ENCODE results near the gene PIERCE2. TPM values are rescaled to one million over a fixed set of nuclear protein-coding genes. Genes with fewer than 3 reads are reported as not detected.
A peak's percentile ranks its signal among the peaks of the same experiment; 100 is the strongest.

PIERCE2 gene
- total and polyA plus RNA-seq, 2 of the 13 experiments (the other 11 are each of a cell fraction or from before 2014, with no cell fraction given): 0.09 TPM; not detected in 1

DNA sequence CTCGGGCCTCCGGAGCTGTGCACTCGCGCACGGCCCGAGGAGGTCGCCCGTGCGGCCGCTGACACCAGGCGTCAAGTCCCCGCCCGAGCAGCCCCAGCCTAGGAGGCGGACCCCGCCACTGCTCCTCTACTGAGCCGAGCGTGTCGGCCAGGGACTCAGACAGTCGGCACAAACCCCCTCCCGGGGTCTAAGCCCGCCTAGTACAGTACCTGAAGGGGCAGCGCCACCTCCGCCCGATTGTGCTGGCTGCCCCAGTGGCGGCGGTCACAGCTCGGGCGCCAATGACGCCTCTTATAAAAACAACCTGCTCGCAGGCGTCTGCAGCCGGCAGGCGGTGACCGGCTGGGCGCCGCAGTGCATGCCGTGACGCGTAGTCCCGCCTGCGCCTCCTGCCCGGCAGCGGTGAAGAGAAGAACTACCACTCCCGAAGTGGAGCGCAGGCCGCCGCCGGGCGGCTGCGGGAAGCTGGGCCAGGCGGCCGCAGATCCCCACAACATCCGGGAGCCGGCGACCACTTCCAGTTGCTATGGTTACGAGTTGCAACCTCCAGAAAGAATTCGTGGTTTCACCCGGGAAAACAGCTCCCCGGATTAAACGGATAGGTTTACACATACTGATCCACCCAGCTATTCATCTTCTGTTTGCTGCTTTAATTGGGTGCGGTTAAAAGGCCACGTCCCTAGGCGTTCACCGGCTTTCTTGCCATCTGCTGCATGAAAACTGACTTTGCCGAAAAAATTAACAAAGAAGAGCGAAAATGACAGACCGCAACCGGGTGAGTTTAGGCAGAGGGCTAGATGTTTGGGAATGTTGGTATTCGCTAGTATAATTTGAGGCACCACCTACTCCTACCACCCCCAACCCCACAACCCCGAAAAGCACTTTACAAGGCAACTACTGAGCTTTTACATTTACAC lies at the start of gene PIERCE2, which contains the start of gene CCPG1 (continued):
- peak; percentile 22; the same call in 1 of the 2 replicates for TF ChIP-seq PATZ1 (CRISPR knock-in tag; IDR thresholded peaks at IDR 0.05)
- no peak for TF ChIP-seq JARID2 (CRISPR knock-in tag; IDR thresholded peaks at IDR 0.05; ENCODE audit: insufficient replicate concordance)
- TF ChIP-seq, protein P1, sequence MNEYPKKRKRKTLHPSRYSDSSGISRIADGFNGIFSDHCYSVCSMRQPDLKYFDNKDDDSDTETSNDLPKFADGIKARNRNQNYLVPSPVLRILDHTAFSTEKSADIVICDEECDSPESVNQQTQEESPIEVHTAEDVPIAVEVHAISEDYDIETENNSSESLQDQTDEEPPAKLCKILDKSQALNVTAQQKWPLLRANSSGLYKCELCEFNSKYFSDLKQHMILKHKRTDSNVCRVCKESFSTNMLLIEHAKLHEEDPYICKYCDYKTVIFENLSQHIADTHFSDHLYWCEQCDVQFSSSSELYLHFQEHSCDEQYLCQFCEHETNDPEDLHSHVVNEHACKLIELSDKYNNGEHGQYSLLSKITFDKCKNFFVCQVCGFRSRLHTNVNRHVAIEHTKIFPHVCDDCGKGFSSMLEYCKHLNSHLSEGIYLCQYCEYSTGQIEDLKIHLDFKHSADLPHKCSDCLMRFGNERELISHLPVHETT (CRISPR knock-in tag; conservative IDR thresholded peaks at IDR 0.05): peak; percentile 30; the same call in 1 of the 2 replicates
- TF ChIP-seq, protein P2, sequence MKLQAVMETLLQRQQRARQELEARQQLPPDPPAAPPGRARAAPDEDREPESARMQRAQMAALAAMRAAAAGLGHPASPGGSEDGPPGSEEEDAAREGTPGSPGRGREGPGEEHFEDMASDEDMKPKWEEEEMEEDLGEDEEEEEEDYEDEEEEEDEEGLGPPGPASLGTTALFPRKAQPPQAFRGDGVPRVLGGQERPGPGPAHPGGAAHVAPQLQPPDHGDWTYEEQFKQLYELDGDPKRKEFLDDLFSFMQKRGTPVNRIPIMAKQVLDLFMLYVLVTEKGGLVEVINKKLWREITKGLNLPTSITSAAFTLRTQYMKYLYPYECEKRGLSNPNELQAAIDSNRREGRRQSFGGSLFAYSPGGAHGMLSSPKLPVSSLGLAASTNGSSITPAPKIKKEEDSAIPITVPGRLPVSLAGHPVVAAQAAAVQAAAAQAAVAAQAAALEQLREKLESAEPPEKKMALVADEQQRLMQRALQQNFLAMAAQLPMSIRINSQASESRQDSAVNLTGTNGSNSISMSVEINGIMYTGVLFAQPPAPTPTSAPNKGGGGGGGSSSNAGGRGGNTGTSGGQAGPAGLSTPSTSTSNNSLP (IDR thresholded peaks at IDR 0.05; ENCODE audit: low read depth, low read length): peak; percentile 47; the same call in 1 of the 2 replicates
- peak; percentile 66; the same call in 1 of the 2 replicates for TF ChIP-seq KAT8 (CRISPR knock-in tag; IDR thresholded peaks at IDR 0.05)
- no peak for TF ChIP-seq NR3C1 (CRISPR knock-in tag; IDR thresholded peaks at IDR 0.05)
- no peak for TF ChIP-seq ZNF329 (CRISPR knock-in tag; IDR thresholded peaks at IDR 0.05; ENCODE audit: low read depth)
- TF ChIP-seq TBX3 (IDR thresholded peaks at IDR 0.05; ENCODE audit: borderline replicate concordance): peak; percentile 70; the same call in 1 of the 2 replicates
- no peak for TF ChIP-seq USF2 (IDR thresholded peaks at IDR 0.05; ENCODE audit: low read depth, low read length)
- no peak for TF ChIP-seq USF2 (CRISPR knock-in tag; IDR thresholded peaks at IDR 0.05; ENCODE audit: borderline replicate concordance)
- peak; percentile 85 for TF ChIP-seq ZNF547 (CRISPR knock-in tag; IDR thresholded peaks at IDR 0.05)
- peak; percentile 94 for TF ChIP-seq SAP130 (CRISPR knock-in tag; IDR thresholded peaks at IDR 0.05; ENCODE audit: low read depth)
- TF ChIP-seq ZSCAN25 (CRISPR knock-in tag; IDR thresholded peaks at IDR 0.05): no peak; the same call in 1 of the 2 replicates
- TF ChIP-seq ZNF34 (CRISPR knock-in tag; IDR thresholded peaks at IDR 0.05; ENCODE audit: borderline replicate concordance): no peak
- no peak for TF ChIP-seq ZNF530 (CRISPR knock-in tag; IDR thresholded peaks at IDR 0.05; ENCODE audit: low read depth)
- no peak for TF ChIP-seq ZNF10 (CRISPR knock-in tag; IDR thresholded peaks at IDR 0.05; ENCODE audit: borderline replicate concordance, low read depth)
- TF ChIP-seq, protein P3, sequence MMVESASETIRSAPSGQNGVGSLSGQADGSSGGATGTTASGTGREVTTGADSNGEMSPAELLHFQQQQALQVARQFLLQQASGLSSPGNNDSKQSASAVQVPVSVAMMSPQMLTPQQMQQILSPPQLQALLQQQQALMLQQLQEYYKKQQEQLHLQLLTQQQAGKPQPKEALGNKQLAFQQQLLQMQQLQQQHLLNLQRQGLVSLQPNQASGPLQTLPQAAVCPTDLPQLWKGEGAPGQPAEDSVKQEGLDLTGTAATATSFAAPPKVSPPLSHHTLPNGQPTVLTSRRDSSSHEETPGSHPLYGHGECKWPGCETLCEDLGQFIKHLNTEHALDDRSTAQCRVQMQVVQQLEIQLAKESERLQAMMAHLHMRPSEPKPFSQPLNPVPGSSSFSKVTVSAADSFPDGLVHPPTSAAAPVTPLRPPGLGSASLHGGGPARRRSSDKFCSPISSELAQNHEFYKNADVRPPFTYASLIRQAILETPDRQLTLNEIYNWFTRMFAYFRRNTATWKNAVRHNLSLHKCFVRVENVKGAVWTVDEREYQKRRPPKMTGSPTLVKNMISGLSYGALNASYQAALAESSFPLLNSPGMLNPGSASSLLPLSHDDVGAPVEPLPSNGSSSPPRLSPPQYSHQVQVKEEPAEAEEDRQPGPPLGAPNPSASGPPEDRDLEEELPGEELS (CRISPR knock-in tag; IDR thresholded peaks at IDR 0.05): peak; percentile 46
- 0 out of 2 replicates have a peak, but pooled peaks have one; percentile 43 for TF ChIP-seq RXRB (CRISPR knock-in tag; IDR thresholded peaks at IDR 0.05; ENCODE audit: borderline replicate concordance)

All from HepG2 (cell line).